Hepatocyte (in vitro differentiated cells): ENCODE measurements around the gene HYCC1.

ENCODE experiments used
- CTCF ChIP-seq: fragments of 200-600 bp; sonication (generic); IDR thresholded peaks from 2 replicates; pipeline ENCODE4 v1.5.1; 2016; ENCODE audit warnings: antibody characterized with exemption, mild to moderate bottlenecking; ENCODE audit not compliant: poor library complexity
- EZH2phosphoT487 ChIP-seq: fragments of 200-600 bp; sonication (generic); IDR thresholded peaks from one replicate; pipeline ENCODE4 v1.6.1; 2018; ENCODE audit warnings: antibody characterized with exemption, mild to moderate bottlenecking, low read depth, moderate library complexity; ENCODE audit not compliant: unreplicated experiment, severe bottlenecking

DNA sequence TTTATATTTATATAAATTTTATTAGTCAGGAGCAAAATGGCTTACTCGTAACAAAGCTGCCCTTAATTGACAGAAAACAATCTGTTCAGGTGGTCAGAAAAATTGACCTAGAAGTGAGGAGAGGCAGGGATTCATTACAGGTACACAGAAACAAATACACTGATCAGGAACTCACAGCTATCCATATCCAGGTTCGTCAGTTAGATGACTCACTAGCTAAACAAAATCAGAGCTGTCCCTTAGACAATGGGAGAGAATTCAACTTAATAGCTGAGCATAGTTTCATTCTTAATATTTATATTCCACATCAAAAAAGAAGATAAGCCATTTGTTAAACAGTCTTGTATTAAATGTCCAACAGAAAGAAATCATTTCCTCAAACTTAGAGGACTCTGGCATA lies 41.7 kb downstream of the HYCC1 start:
- TF ChIP-seq CTCF, result no peak
- TF ChIP-seq EZH2phosphoT487, result no peak
